Endothelial cell of umbilical vein (primary cell): ENCODE results near the gene COLGALT1.

Experiments used
- EZH2 ChIP-seq: IDR thresholded peaks from 2 replicates; pipeline ENCODE4 v1.6.1; 2012; ENCODE audit warnings: borderline replicate concordance, low read depth, mild to moderate bottlenecking, moderate library complexity, low read length, inconsistent platforms; ENCODE audit not compliant: severe bottlenecking
- FOS ChIP-seq: IDR thresholded peaks from 2 replicates; pipeline ENCODE4 v1.6.1; 2011; ENCODE audit warnings: mild to moderate bottlenecking, low read length, moderate library complexity, borderline replicate concordance; ENCODE audit not compliant: insufficient read depth
- GATA2 ChIP-seq: IDR thresholded peaks from 2 replicates; pipeline ENCODE4 v1.7.0; 2011; ENCODE audit warnings: low read depth, mild to moderate bottlenecking, moderate library complexity, mixed read lengths, low read length; ENCODE audit not compliant: insufficient read length, insufficient read depth
- JUN ChIP-seq: IDR thresholded peaks from 2 replicates; pipeline ENCODE4 v1.6.1; 2011; ENCODE audit warnings: borderline replicate concordance, low read depth; ENCODE audit not compliant: insufficient read length, insufficient read depth
- MAX ChIP-seq: IDR thresholded peaks from 2 replicates; pipeline ENCODE4 v1.6.1; 2011; ENCODE audit not compliant: insufficient read depth, insufficient read length
- MYC ChIP-seq: IDR thresholded peaks from one replicate; pipeline ENCODE4 v1.6.1; 2011; ENCODE audit warnings: mild to moderate bottlenecking, low read depth, low read length
- POLR2A ChIP-seq: IDR thresholded peaks from 2 replicates; pipeline ENCODE4 v1.6.1; 2012; ENCODE audit warnings: low read depth, mild to moderate bottlenecking, control low read depth, low read length
- POLR2AphosphoS5 ChIP-seq: IDR thresholded peaks from 2 replicates; pipeline ENCODE4 v1.6.1; 2012; ENCODE audit warnings: low read depth, mild to moderate bottlenecking, control low read depth, low read length, moderate library complexity; ENCODE audit not compliant: insufficient read depth
- TF ChIP-seq, protein P1 (sequence below), 2 donors: IDR thresholded peaks; 1 replicate in 1 of 2; 2 replicates in 1 of 2; pipeline ENCODE4 v1.5.1; 2011; ENCODE audit warnings: low read length in 2 of 2, mild to moderate bottlenecking in 2 of 2, moderate library complexity in 2 of 2, control low read depth in 1 of 2, inconsistent platforms in 1 of 2, low read depth in 1 of 2; ENCODE audit not compliant: insufficient read depth in 1 of 2; ENCODE audit errors: extremely low read depth in 1 of 2

- TF ChIP-seq POLR2A = no peak
- TF ChIP-seq, protein P1, sequence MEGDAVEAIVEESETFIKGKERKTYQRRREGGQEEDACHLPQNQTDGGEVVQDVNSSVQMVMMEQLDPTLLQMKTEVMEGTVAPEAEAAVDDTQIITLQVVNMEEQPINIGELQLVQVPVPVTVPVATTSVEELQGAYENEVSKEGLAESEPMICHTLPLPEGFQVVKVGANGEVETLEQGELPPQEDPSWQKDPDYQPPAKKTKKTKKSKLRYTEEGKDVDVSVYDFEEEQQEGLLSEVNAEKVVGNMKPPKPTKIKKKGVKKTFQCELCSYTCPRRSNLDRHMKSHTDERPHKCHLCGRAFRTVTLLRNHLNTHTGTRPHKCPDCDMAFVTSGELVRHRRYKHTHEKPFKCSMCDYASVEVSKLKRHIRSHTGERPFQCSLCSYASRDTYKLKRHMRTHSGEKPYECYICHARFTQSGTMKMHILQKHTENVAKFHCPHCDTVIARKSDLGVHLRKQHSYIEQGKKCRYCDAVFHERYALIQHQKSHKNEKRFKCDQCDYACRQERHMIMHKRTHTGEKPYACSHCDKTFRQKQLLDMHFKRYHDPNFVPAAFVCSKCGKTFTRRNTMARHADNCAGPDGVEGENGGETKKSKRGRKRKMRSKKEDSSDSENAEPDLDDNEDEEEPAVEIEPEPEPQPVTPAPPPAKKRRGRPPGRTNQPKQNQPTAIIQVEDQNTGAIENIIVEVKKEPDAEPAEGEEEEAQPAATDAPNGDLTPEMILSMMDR (IDR thresholded peaks at IDR 0.05; ENCODE audit: extremely low read depth in 1 of 2, insufficient read depth in 1 of 2, low read depth in 1 of 2, low read length in 2 of 2) = no peak
- TF ChIP-seq MAX = no peak
- no peak for TF ChIP-seq JUN
- TF ChIP-seq EZH2 = no peak
- TF ChIP-seq POLR2AphosphoS5 = no peak
- no peak for TF ChIP-seq MYC
- TF ChIP-seq GATA2 = no peak
- no peak for TF ChIP-seq FOS
These were observed 42.9 kb upstream of the COLGALT1 start for GRCh38 chr19:17512574-17512939.
